ENCODE results near the gene ZNF740. TPM values are rescaled to one million over a fixed set of nuclear protein-coding genes. Genes with fewer than 3 reads are reported as not detected.

ZNF740 gene
- total and polyA plus RNA-seq, 2 of the 8 experiments (the other 6 are each of a cell fraction or from before 2014, with no cell fraction given): 8.2 to 40.0 TPM

DNA sequence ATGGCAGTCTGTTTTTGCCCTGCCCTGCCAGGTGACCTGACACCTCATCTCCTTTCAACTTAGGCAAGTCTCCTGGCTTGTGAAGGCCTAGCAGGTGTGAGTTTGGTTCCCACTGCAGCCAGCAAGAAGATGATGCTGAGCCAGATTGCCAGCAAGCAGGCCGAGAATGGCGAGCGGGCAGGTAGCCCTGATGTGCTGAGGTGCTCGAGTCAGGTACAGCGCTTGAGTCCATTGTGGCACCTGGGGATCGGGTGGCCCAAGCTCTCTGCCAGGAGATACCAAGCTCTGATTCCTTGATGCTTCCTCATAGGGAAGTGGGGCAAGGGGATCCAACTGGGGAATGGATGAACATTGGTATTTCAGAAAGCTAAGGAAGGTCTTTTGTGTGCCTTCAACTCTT lies 4.3 kb downstream of the ZNF740 start (continued):
- TF ChIP-seq CHD7 (IDR thresholded peaks at IDR 0.05; ENCODE audit: insufficient replicate concordance, low read length) (no peak), SIRT6 (IDR thresholded peaks at IDR 0.05; ENCODE audit: low read length) (no peak), SP1 (IDR thresholded peaks at IDR 0.05; ENCODE audit: low read depth, low read length) (no peak), BRCA1 (IDR thresholded peaks at IDR 0.05; ENCODE audit: low read depth, low read length) (no peak), TAF7 (optimal IDR thresholded peaks at IDR 0.05; ENCODE audit: borderline replicate concordance, low read depth, low read length) (no peak), BACH1 (IDR thresholded peaks at IDR 0.05; ENCODE audit: low read length) (no peak), POLR2AphosphoS5 (IDR thresholded peaks at IDR 0.05; ENCODE audit: low read depth, low read length) (no peak), RXRA (IDR thresholded peaks at IDR 0.05; ENCODE audit: insufficient read depth, low read depth, low read length) (no peak), EZH2 (IDR thresholded peaks at IDR 0.05; ENCODE audit: low read depth, low read length, severe bottlenecking) (no peak), HDAC6 (IDR thresholded peaks at IDR 0.05; ENCODE audit: low read depth, low read length) (no peak), KDM5A (IDR thresholded peaks at IDR 0.05; ENCODE audit: low read length) (no peak)
- TF ChIP-seq, protein P1, sequence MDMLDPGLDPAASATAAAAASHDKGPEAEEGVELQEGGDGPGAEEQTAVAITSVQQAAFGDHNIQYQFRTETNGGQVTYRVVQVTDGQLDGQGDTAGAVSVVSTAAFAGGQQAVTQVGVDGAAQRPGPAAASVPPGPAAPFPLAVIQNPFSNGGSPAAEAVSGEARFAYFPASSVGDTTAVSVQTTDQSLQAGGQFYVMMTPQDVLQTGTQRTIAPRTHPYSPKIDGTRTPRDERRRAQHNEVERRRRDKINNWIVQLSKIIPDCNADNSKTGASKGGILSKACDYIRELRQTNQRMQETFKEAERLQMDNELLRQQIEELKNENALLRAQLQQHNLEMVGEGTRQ (IDR thresholded peaks at IDR 0.05; ENCODE audit: low read length): no peak
